NCI-H1694 (cell line): Measurements from ENCODE around the gene B3GALT6.

Source experiments
- DNase-seq: peaks from one replicate; lab custom pipeline; 2025; lab: John Stamatoyannopoulos, UW

B3GALT6 gene

DNA sequence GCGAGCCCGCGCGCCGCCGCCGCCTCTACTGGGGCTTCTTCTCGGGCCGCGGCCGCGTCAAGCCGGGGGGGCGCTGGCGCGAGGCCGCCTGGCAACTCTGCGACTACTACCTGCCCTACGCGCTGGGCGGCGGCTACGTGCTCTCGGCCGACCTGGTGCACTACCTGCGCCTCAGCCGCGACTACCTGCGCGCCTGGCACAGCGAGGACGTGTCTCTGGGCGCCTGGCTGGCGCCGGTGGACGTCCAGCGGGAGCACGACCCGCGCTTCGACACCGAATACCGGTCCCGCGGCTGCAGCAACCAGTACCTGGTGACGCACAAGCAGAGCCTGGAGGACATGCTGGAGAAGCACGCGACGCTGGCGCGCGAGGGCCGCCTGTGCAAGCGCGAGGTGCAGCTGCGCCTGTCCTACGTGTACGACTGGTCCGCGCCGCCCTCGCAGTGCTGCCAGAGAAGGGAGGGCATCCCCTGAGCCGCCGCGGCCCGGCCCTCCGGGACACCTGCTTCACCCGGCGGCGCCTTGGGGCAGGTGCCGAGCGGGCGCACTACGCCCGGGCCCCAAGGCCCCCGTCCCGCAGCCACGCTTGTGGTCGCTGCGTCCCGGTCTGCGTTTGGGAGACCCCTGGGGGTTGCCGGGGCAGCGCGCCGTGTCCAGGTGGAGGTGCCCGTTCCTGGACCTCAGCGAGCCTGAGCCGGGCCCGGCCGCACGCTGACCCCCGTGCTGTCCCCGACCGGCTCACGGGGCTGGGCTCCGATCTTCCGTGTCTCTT, 944 bp downstream of the B3GALT6 start:
- DNase-seq, result no peak

GRCh38 chr1:1233567-1233892, 1.5 kb downstream of the B3GALT6 start:
- DNase-seq, result no peak

DNA sequence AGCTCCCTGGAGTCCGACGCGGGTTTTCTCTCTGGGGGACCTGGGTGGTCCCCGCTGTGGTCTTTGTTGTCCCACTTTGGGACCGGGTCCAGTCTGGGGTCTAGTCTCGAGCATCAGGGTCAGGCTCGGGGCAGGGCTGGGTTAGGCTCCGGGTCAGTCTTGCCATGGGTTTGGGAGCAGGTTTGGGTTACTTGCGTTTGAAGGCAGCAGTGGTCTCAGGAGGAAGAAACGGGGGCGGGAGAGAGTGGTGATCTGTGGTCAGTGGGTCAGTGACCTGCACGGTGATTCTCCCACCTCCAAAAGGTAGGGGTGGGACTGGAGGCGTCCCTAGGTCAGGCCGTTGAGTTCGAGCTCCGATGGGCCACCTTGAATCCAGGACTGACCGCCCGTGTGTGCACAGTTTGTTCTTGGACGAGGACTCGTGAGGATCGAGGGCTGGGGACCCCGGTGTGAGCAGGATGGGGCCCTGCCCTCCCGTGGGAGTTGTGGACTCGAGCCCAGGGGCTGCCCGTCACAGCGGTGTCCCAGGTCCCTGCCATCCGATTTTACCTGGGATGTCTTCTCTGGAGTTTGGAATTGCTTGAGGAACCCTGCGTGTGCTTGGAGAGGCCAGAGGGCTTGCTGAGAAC, 2.3 kb downstream of the B3GALT6 start:
- no peak for DNase-seq

DNA sequence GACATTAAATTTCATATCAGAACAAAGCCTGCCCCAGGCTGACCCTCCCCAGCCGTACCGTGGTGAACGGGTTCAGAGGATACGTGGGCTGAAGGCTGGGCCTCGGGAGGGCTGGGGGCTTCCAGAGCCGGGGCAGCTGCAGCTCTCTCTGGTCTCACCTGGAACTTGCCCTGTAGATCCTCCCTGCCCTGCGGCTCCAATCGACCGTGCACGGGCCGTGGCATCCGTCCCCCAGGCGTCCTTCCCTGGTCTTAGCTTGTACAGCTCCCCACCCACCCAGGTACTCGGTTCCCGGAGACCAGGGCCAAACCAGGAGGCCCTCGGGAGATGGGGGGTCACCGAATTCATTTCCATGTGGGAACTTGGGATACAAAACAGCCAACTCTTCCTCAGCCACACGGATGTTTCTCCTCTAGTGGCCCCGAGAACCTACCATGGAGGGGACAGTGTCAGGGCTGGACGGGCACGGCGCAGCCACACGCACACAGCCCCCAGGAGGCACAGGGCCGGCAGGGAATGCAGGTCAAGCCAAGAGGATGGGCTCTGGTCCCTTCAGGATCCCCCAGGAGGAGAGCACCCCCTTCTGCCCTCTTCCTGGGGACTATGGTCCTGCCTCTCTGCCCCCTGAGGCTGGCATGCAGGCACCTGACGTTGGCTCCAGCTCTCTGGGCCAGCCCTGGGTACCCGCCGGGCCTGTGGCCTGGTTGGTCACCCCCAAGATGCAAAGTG, 3.1 kb downstream of the B3GALT6 start:
- DNase-seq, result no peak

DNA sequence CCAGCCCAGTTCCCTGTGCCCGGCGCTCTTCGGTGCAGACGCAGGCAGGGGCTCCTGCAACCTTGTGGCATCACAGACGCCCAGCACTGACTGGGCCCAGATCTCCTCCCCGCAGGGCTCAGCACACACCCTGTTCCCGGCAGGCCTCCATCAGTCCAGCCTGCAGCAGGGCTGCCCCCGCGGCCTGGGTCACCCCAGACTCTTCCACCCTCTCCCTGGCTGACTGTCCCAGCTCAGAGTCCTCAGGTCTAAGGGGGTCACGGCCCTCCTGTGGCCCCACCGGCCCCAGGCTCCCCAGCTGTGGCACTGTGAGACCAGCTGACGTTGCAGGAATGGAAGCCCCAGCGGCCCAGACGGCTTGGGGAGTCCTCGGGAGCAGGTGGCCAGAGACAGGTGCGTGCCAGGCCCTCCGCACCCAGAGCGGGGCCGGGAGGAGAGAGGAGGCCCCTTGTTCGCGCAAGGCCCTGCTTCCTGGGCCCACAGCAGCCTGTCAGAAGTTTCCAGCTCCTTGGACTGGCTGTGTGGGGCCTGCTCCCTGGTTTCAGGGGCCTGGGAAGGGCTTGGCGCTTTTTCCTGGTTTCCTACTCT, 4.2 kb downstream of the B3GALT6 start:
- DNase-seq, result no peak

DNA sequence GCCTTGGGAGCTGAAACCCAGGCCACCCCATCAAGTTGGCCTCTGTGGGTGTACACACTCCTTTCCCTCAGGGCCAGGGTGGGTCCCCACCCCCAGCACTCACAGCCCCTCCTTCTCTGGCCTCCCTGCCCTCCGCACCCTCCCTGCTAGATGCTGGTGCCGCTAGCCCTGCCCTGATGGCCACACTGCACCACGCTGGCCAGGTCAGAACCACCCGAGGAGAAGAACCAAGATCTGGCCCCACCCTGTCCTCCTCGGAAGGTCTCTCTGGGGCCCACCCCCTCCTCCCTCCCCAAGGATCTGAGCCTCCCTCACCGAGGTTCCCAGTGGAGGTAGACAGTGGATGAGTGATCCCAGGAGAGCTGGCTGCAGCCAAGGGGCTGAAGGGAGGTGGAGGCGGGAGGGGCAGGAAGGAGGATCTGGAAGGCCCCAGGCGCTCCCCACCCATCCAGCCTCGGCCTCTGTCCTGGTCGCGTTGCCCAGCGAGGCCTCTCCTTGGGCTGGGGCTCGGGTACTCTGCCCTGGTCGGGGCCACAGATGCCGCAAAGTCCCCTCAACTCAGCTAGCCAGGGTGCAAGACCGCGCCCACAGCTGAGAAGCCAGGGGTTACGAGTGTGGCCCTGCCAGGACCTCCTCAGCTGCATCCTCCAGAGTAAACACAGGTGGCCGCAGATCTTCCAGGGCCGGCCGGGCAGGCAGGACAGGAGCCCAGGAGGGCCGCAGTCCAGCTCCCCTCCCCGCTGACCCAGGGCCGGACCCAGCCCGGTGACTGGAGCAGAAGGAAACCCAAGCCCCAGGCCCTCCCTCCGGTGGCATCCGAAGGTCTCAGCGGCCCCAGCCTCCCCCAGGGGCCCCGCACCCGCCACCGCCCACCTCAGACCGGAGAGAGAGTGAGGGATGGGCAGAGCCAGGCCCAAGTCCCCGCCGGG, 5.2 kb downstream of the B3GALT6 start:
- DNase-seq, result no peak

GRCh38 chr1:1237874-1238701, 6.1 kb downstream of the B3GALT6 start:
- DNase-seq, result no peak

DNA sequence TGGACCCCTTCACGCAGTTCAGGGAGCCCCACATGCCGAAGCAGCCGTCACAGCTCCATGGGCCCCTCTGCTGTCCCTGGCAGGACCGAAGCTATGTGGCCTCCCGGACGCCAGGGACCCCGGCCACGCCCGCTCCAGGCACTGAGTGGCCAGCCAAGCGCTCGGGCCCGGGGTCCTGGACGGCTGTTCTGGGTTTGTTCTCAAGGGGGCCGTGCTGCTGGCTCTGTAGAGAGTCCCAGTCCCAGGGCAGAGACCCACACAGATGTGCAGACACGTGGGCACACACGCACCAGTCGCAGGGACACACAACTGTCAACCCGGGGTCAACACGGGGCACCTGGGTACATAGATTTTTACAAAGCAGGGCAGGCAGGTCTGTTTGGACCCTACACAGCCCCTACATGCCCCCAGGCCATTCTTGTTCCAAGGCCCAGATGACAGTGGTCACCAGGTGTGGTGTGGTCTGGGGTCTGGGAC, 6.7 kb downstream of the B3GALT6 start:
- DNase-seq, result no peak

GRCh38 chr1:1239227-1239613, 7.2 kb downstream of the B3GALT6 start:
- DNase-seq, result no peak

DNA sequence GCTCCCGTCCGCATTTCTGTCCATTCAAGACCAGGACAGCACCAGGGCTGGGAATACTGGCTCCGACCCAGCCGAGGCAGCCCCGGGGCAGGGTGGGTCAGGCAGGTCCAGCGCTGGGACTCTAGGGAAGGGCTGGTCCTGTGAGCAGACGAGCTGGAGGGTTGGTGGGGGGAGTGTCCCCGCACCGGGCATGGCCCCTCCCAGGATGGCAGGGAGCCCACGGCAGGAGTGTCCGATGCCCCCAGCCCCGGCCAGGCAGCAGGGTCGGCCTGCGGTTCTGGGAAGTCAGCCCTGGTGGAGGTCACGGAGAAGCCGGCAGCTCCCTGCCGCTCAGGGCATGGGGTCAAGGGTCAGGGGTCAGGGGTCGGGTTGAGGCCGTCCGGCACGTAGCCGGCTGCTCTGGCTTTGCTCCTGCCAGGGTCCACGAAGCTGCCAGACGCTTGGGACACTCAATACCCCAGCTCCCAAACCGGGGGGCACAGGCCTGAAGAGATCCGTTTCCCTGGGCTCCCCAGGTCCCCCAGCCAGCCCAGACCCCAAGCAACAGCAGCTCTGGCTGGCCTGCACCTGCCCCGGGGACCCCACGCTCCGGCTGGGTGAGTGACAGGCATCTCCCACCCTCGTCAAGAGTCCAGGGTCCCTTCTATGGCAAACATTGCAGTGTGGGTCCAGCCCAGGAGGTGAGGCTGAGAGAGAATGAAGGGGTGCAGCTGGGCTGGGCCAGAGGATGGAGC, 7.7 kb downstream of the B3GALT6 start:
- no peak for DNase-seq

DNA sequence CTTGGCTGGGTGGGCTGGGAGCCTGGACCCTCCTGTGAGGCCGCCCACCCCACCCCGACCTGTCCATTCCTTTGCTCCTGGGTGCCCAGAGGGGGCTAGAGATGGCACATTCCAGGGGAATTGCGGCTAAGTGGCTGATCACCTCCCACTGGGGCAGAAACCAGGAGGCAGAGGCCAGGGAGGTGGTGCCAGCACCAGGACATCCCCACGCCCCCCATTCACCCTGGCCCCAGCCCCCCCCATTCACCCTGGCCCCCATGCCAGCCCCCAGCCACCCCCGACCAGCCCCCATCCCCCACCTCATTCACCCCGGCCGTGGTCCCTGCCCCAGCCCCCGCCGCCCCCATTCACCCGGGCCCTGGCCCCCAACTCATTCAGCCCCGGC, 8.3 kb downstream of the B3GALT6 start:
- no peak for DNase-seq

GRCh38 chr1:1240822-1241587, 9.0 kb downstream of the B3GALT6 start:
- no peak for DNase-seq

GRCh38 chr1:1241588-1242219, 9.7 kb downstream of the B3GALT6 start:
- no peak for DNase-seq

DNA sequence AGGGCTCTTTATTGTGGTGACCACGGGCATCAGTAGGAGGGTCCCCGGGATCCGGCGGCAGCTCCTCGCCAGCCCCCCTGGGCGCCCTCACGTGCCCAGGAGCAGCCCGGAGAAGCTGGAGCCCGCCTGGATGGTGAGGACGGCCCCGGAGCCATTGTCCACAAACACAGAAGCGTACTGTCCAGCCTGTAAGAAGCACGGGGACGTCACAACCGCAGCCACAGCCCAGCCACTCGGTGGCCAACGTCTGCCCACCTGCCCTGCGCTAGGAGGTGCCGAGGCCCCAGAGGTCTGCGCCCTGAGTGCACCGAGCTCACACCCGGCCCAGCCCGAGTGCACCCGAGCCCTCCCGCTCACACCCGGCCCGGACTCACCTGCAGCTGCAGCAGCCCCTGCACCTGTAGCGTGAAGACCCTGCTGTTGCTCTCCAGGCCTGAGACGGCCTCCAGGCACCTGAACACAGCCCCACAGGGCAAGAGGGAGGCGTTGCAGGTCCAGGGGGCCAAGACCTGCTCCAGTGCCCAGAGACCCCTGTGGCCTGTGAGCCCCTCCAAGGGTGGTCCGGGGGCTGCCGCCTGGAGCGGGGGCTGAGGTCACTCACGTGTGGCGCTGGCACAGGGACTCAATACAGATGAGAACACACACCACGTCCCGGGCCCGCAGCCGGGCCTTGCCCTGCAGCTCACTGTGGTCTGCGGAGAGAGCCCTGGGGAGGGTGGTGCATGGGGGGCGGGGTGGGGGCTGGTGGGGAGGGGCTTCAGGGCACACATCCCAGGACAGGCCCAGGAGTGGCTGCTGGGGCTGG, 10.6 kb downstream of the B3GALT6 start:
- DNase-seq, result no peak

DNA sequence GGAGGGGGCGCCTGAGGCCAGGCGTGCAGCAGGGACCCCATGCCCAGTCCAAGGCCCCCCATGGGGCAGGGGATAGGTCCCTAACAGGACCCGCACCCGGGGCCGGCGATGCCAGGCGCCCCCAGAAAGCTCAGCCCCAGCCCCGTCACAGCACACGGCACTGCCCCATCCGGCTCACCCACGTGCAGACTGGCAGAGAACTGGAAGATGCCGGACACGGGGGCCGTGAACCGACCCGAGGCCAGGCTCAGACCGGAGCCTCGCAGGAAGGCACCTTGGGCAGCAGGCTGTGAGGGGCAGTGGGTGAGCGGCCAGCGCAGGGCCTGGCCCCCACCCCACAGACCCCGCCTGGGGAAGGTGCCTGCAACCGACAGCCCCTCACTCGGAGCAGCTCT, 11.2 kb downstream of the B3GALT6 start:
- DNase-seq, result no peak

- no peak for DNase-seq
These were observed 11.8 kb downstream of the B3GALT6 start for GRCh38 chr1:1243807-1244191.

DNA sequence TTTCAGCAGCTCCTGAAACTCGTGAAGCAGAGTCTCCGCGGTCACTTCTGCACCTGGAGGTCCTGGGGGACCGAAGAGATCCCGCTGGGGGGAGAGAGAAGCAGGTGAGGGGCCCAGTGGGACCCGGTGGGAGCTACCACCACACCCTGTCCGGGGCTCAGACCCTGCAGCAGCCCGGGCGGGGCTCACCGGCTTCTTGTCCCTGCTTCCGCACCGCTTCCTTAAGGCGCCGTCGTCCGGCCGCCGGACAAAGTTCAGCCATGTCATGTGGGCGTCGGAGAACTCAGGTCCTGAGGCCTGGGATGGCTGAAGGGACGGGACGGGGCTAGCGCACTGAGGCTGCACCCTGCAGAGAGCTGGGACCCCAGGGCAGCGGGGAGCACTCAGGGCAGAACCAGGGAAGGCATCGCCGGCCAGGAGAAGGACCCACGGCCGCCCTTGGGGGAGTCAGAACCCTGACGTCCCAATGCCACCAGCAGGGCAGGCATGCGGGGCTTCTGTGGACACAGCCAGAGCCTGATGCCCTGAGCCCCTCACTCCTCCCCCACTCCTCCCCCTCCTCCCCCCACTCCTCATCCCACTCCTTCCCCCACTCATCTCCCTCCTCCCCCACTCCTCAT, 12.3 kb downstream of the B3GALT6 start:
- no peak for DNase-seq
